Mesendoderm (in vitro differentiated cells): Measurements from ENCODE around the gene SLC26A8.
A peak's percentile ranks its signal among the peaks of the same experiment; 100 is the strongest.

Source experiments
- DNase-seq: peaks from one replicate; pipeline ENCODE4 v3.0.0; 2013
- H2AK5ac ChIP-seq: 2 replicates; pipeline ENCODE4 v1.6.1; 2013; ENCODE audit warnings: low read length, inconsistent platforms
- H2BK120ac ChIP-seq: 2 replicates; pipeline ENCODE4 v1.6.1; 2013; ENCODE audit warnings: low read depth, mild to moderate bottlenecking, low read length, moderate library complexity, mixed read lengths
- H2BK15ac ChIP-seq: replicated peaks from 2 replicates; pipeline ENCODE4 v1.6.1; 2013; ENCODE audit warnings: low read depth, mild to moderate bottlenecking, moderate library complexity
- H2BK5ac ChIP-seq: 2 replicates; pipeline ENCODE4 v1.6.1; 2013; ENCODE audit warnings: low read length, inconsistent platforms
- H3K18ac ChIP-seq: 2 replicates; pipeline ENCODE4 v1.6.1; 2013; ENCODE audit warnings: mild to moderate bottlenecking, low read length, mixed read lengths
- H3K23ac ChIP-seq: one replicate; pipeline ENCODE4 v1.6.1; 2013; ENCODE audit warnings: low read length
- H3K27ac ChIP-seq: 2 replicates; pipeline ENCODE4 v1.5.1; 2013; ENCODE audit warnings: low read depth, mild to moderate bottlenecking, inconsistent platforms, low read length, moderate library complexity
- H3K27me3 ChIP-seq: 2 replicates; pipeline ENCODE4 v1.6.1; 2013; ENCODE audit warnings: low read length, control low read depth, mild to moderate bottlenecking, inconsistent platforms; ENCODE audit not compliant: insufficient read depth, poor library complexity
- H3K36me3 ChIP-seq: 2 replicates; pipeline ENCODE4 v1.6.1; 2013; ENCODE audit warnings: low read length, inconsistent platforms; ENCODE audit not compliant: control insufficient read depth, insufficient read depth
- H3K4ac ChIP-seq: one replicate; pipeline ENCODE4 v1.6.1; 2013; ENCODE audit warnings: low read depth, mild to moderate bottlenecking, low read length, moderate library complexity
- H3K4me1 ChIP-seq: 2 replicates; pipeline ENCODE4 v1.6.1; 2013; ENCODE audit warnings: low read depth, low read length, inconsistent platforms; ENCODE audit not compliant: control insufficient read depth
- H3K4me2 ChIP-seq: 2 replicates; pipeline ENCODE4 v1.6.1; 2013; ENCODE audit warnings: low read length
- H3K4me3 ChIP-seq: 2 replicates; pipeline ENCODE4 v1.5.1; 2013; ENCODE audit warnings: mild to moderate bottlenecking, low read length
- H3K56ac ChIP-seq: one replicate; pipeline ENCODE4 v1.6.1; 2013; ENCODE audit warnings: low read length
- H3K79me1 ChIP-seq: 2 replicates; pipeline ENCODE4 v1.6.1; 2013; ENCODE audit warnings: low read length, inconsistent platforms
- H3K79me2 ChIP-seq: 2 replicates; pipeline ENCODE4 v1.6.1; 2013; ENCODE audit warnings: mild to moderate bottlenecking, low read length; ENCODE audit not compliant: control insufficient read depth, insufficient read depth
- H3K9ac ChIP-seq: 2 replicates; pipeline ENCODE4 v1.6.1; 2013; ENCODE audit warnings: low read length, inconsistent platforms
- H4K5ac ChIP-seq: one replicate; pipeline ENCODE4 v1.6.1; 2013; ENCODE audit warnings: low read length
- H4K8ac ChIP-seq: one replicate; pipeline ENCODE4 v1.6.1; 2013; ENCODE audit warnings: low read depth, mild to moderate bottlenecking, control low read depth, low read length, moderate library complexity
- WGBS: extraction: QIAGEN DNeasy Blood & Tissue Kit; methylation state at CpG from one replicate; pipeline ENCODE4 v1.1.7; 2013; ENCODE audit warnings: low lambda C conversion rate, missing lambda C conversion rate; ENCODE audit not compliant: insufficient coverage; ENCODE audit errors: extremely low coverage; 5-methylcytosine and 5-hydroxymethylcytosine counted together

The SLC26A8 gene

DNA sequence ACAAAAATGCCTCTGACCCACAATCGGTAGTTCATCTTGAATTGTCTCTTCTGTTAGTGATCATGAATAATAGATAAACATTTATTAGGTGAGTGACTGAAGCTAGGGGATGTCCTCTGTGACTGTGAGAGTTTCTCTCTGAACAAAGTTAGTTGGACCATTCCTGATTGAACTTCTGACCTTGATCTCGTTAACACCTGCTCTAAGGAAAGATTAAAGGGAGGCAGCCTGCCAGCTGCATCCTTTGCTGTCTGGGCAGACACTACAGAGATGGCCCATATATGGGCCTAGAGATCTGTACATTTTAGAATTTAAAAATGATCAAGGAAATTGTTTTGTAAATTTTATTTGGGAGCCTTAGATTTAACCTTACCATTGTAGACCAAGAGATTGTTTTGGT lies 30.5 kb upstream of the SLC26A8 start:
- WGBS = no CpG with 5 or more reads among the region's 2 CpGs
- Histone ChIP-seq H3K4me1 (no peaks in the 10 kb centered on the region), H3K4ac (no peak overlapping the region), H3K27ac (no peak overlapping the region), H3K27me3 (no peaks in the 10 kb centered on the region), H2BK15ac (no peak overlapping the region), H4K5ac (no peak overlapping the region), H2BK5ac (no peak overlapping the region), H3K4me2 (no peak overlapping the region), H3K9ac (no peak overlapping the region), H4K8ac (no peak overlapping the region), H3K79me2 (peaks cover 6% of the 10 kb centered on the region), H3K4me3 (no peak overlapping the region), H3K18ac (no peak overlapping the region), H3K79me1 (peaks cover 7% of the 10 kb centered on the region), H3K36me3 (no peaks in the 10 kb centered on the region), H2BK120ac (no peak overlapping the region), H3K23ac (no peak overlapping the region), H2AK5ac (no peak overlapping the region), H3K56ac (no peak overlapping the region)
- peak; percentile 28 for DNase-seq

- WGBS = no CpG with 5 or more reads among the region's 2 CpGs
- no peak overlapping the region for H3K4me3 ChIP-seq
Measured at GRCh38 chr6:36054415-36054814, 30.0 kb upstream of the SLC26A8 start.

DNA sequence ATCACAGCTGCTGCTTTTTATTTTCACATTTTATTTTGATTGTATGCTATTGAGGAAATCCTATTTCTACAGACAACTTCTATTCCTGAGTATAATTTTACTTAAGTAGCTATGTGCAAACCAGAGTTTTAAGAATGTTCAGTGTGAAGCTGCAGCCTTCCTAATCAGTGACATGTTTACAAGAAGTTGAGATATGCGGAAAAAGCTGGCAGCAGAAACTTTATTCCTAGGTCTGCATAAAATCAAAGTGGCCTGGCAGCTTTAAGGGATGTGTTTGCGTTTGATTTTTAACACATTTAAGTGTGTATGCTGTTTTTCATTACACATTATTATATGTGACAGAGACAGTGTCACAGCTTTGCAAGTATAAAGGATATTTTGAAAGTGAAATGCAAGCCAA lies 29.4 kb upstream of the SLC26A8 start:
- WGBS = no CpG with 5 or more reads among the region's 2 CpGs

More at GRCh38 chr6:36054415-36054814, 30.0 kb upstream of the SLC26A8 start:
- H3K27ac ChIP-seq = no peak overlapping the region
- no peaks in the 10 kb centered on the region for H3K27me3 ChIP-seq
- no peak overlapping the region for H3K23ac ChIP-seq
- no peaks in the 10 kb centered on the region for H3K4me1 ChIP-seq
- DNase-seq = no peak
- no peak overlapping the region for H4K8ac ChIP-seq
- peaks cover 11% of the 10 kb centered on the region for H3K79me1 ChIP-seq
- no peak overlapping the region for H2AK5ac ChIP-seq
- H3K56ac ChIP-seq = no peak overlapping the region
- peaks cover 6% of the 10 kb centered on the region for H3K79me2 ChIP-seq
- H2BK15ac ChIP-seq = no peak overlapping the region
- no peak overlapping the region for H2BK120ac ChIP-seq
- H3K4me2 ChIP-seq = no peak overlapping the region
- H3K4ac ChIP-seq = no peak overlapping the region
- no peak overlapping the region for H3K9ac ChIP-seq
- H4K5ac ChIP-seq = no peak overlapping the region
- H3K18ac ChIP-seq = no peak overlapping the region
- H2BK5ac ChIP-seq = no peak overlapping the region
- H3K36me3 ChIP-seq = no peaks in the 10 kb centered on the region

GRCh38 chr6:36052097-36052496 lies 27.7 kb upstream of the SLC26A8 start:
- no peak overlapping the region for H2BK15ac ChIP-seq
- H3K4me2 ChIP-seq = no peak overlapping the region
- H2AK5ac ChIP-seq = no peak overlapping the region
- H2BK120ac ChIP-seq = no peak overlapping the region
- no peak overlapping the region for H2BK5ac ChIP-seq
- H4K8ac ChIP-seq = no peak overlapping the region
- no peak overlapping the region for H3K9ac ChIP-seq
- no peak overlapping the region for H3K56ac ChIP-seq
- no peak overlapping the region for H4K5ac ChIP-seq
- peaks cover 7% of the 10 kb centered on the region for H3K79me2 ChIP-seq
- no peak overlapping the region for H3K4ac ChIP-seq
- no CpG with 5 or more reads among the region's 2 CpGs for WGBS
- DNase-seq = no peak
- H3K36me3 ChIP-seq = no peaks in the 10 kb centered on the region
- H3K23ac ChIP-seq = no peak overlapping the region
- no peaks in the 10 kb centered on the region for H3K4me1 ChIP-seq
- no peak overlapping the region for H3K27ac ChIP-seq
- no peak overlapping the region for H3K4me3 ChIP-seq
- H3K79me1 ChIP-seq = peaks cover 11% of the 10 kb centered on the region
- H3K27me3 ChIP-seq = no peaks in the 10 kb centered on the region
- no peak overlapping the region for H3K18ac ChIP-seq

More for the DNA sequence above, 29.4 kb upstream of the SLC26A8 start:
- Histone ChIP-seq H3K79me2 (peaks cover 6% of the 10 kb centered on the region), H3K4me1 (no peaks in the 10 kb centered on the region), H3K4me2 (no peak overlapping the region), H2BK120ac (no peak overlapping the region), H2AK5ac (no peak overlapping the region), H3K27ac (no peak overlapping the region), H3K4me3 (no peak overlapping the region), H2BK15ac (no peak overlapping the region), H4K8ac (no peak overlapping the region), H3K36me3 (no peaks in the 10 kb centered on the region), H3K18ac (no peak overlapping the region), H3K27me3 (no peaks in the 10 kb centered on the region), H3K56ac (no peak overlapping the region), H3K9ac (no peak overlapping the region), H3K4ac (no peak overlapping the region), H3K79me1 (peaks cover 11% of the 10 kb centered on the region), H4K5ac (no peak overlapping the region), H3K23ac (no peak overlapping the region), H2BK5ac (no peak overlapping the region)
- no peak for DNase-seq

GRCh38 chr6:36050947-36051710 lies 26.7 kb upstream of the SLC26A8 start:
- Histone ChIP-seq H3K27me3 (no peaks in the 10 kb centered on the region), H4K5ac (no peak overlapping the region), H3K9ac (no peak overlapping the region), H3K4ac (no peak overlapping the region), H3K27ac (no peak overlapping the region), H3K4me2 (no peak overlapping the region), H3K18ac (no peak overlapping the region), H3K4me3 (no peak overlapping the region), H2BK5ac (no peak overlapping the region), H2AK5ac (no peak overlapping the region), H3K23ac (no peak overlapping the region), H3K4me1 (no peaks in the 10 kb centered on the region), H3K56ac (no peak overlapping the region), H2BK15ac (no peak overlapping the region), H2BK120ac (no peak overlapping the region), H3K36me3 (no peaks in the 10 kb centered on the region), H3K79me2 (peaks cover 9% of the 10 kb centered on the region), H4K8ac (no peak overlapping the region), H3K79me1 (peaks cover 14% of the 10 kb centered on the region)
- no peak for DNase-seq
- WGBS = no CpG with 5 or more reads among the region's 16 CpGs

DNA sequence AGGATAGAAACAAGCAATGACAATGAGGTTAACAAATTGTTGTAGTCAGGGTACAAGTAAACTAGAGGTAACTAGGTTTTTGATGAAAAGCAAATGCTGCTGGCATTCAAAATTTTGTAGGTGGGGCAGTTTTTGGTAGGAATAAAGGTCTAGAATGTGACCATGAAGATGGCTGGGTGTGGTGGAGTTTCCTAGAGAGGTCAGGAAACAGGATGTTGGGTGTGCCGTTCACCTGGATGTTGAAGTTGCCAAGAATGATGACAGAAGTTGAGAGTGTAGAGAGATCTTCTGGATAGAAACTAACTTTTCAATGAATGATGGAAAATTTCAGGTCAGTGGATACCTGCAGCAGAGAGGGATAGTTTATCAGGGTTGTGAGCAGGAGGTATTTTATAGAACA lies 25.9 kb upstream of the SLC26A8 start:
- no peak overlapping the region for H3K4me2 ChIP-seq
- H2BK5ac ChIP-seq = no peak overlapping the region
- peaks cover 14% of the 10 kb centered on the region for H3K79me1 ChIP-seq
- no peak overlapping the region for H3K4me3 ChIP-seq
- peaks cover 9% of the 10 kb centered on the region for H3K79me2 ChIP-seq
- H3K4ac ChIP-seq = no peak overlapping the region
- no peaks in the 10 kb centered on the region for H3K27me3 ChIP-seq
- no peak overlapping the region for H3K23ac ChIP-seq
- no peak overlapping the region for H3K18ac ChIP-seq
- H3K9ac ChIP-seq = no peak overlapping the region
- H4K5ac ChIP-seq = no peak overlapping the region
- H3K27ac ChIP-seq = no peak overlapping the region
- no peak overlapping the region for H2BK15ac ChIP-seq
- no peaks in the 10 kb centered on the region for H3K4me1 ChIP-seq
- no peak for DNase-seq
- H2AK5ac ChIP-seq = no peak overlapping the region
- no CpG with 5 or more reads among the region's 1 CpG for WGBS
- H4K8ac ChIP-seq = no peak overlapping the region
- no peak overlapping the region for H2BK120ac ChIP-seq
- no peak overlapping the region for H3K56ac ChIP-seq
- no peaks in the 10 kb centered on the region for H3K36me3 ChIP-seq
